ENCODE results near the gene MAGEC2.

The MAGEC2 gene, protein sequence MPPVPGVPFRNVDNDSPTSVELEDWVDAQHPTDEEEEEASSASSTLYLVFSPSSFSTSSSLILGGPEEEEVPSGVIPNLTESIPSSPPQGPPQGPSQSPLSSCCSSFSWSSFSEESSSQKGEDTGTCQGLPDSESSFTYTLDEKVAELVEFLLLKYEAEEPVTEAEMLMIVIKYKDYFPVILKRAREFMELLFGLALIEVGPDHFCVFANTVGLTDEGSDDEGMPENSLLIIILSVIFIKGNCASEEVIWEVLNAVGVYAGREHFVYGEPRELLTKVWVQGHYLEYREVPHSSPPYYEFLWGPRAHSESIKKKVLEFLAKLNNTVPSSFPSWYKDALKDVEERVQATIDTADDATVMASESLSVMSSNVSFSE

GRCh38 chrX:142204522-142205433 is at the start of gene MAGEC2:
MAGEC2 (minus strand) TSS chrX:142205290; CDS start chrX:142203987, 1,303 bp downstream.
- TF ChIP-seq ZNF274 (IDR thresholded peaks at IDR 0.05; ENCODE audit: low read depth, low read length): no peak

DNA sequence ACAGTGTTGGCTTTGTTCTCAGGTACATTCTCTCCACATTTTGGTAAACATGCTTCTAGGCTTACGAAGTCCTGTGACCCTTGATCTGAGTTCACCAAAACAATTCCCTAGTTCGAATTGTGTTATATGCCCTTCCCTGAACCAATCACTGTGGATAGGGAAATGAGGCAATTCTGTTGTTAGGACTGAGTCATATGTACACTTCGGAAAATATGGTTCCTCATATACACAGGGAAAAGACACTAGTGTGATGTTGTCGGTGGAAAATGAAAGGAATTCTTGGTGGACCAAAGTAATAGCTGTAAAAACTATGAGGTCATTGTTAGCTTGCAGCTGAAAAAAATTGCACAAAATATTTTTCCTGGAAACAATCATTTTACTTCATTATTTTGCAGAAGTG is 46.6 kb upstream of the MAGEC2 start:
- TF ChIP-seq ZNF274 (IDR thresholded peaks at IDR 0.05; ENCODE audit: low read depth, low read length): no peak

More at GRCh38 chrX:142204522-142205433, at the start of gene MAGEC2:
- H3K4me3 ChIP-seq (ENCODE audit: low read length): no peak within 1 kb of the TSS

DNA sequence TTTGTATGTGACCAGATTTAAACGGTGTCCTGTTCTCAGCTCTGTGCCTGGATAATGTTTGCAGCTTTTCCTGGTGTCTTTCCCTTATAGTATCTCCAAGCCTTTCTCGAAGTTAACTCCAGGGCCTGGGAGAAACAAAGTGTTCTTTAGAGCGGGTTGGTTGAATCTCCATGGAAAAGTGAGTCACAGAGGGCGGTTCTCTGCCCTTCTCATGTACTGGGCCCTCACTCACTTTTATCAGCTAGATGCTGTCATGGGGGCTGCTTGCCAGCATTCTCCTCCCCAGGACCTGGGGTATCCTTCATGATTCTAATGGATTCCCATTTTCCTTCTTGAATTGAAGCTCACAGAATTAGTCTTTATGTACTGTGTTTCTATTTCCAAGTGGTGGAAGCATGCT is 46.1 kb upstream of the MAGEC2 start:
- TF ChIP-seq ZNF274 (IDR thresholded peaks at IDR 0.05; ENCODE audit: low read depth, low read length): no peak
- no peak overlapping the region for H3K4me3 ChIP-seq (ENCODE audit: low read length)

More for the DNA sequence above, 46.6 kb upstream of the MAGEC2 start:
- no peak overlapping the region for H3K4me3 ChIP-seq (ENCODE audit: low read length)

GRCh38 chrX:142250502-142250901 is 45.4 kb upstream of the MAGEC2 start:
- H3K4me3 ChIP-seq (ENCODE audit: low read length): no peak overlapping the region
- no peak for TF ChIP-seq ZNF274 (IDR thresholded peaks at IDR 0.05; ENCODE audit: low read depth, low read length)

GRCh38 chrX:142249721-142250120 is 44.6 kb upstream of the MAGEC2 start:
- TF ChIP-seq ZNF274 (IDR thresholded peaks at IDR 0.05; ENCODE audit: low read depth, low read length): no peak
- H3K4me3 ChIP-seq (ENCODE audit: low read length): no peak overlapping the region

DNA sequence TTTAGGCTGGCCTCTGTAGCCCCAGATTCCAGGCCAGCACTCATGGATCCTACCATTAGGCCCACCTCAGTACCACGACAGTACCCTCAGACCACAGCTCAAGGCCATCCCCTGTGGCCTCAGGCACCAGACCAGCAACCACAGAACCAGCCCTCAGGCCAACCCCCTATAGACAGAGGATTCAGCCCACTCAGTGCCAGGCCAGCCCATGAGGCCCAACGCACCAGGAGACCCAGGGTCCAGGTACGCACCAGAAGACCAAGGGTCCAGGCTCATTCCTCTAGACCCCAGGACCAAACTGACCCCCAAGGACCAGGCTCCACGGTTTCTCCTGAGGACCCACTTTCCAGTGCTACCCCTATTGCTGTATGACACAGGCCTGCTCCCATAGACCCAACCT is 39.5 kb upstream of the MAGEC2 start:
- no peak overlapping the region for H3K4me3 ChIP-seq (ENCODE audit: low read length)
- TF ChIP-seq ZNF274 (IDR thresholded peaks at IDR 0.05; ENCODE audit: low read depth, low read length): no peak

DNA sequence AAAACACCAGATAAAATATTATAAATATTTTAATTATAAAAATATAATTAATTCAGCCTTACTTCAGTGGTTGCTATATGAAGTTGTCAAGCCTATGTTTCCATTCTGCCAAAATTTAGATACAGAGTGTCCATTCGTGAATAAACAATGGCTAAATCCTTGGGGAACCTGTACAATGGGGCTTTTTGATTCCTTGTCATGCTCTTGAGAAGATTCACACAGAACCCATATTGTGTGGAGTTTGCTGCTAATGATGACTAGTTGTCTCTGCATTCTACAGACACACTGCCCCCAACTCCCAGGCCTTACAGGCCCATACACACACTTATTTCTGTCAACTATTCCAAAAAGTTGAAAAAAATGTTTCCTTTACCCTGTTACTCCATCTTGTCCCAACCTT is 33.4 kb upstream of the MAGEC2 start:
- no peak overlapping the region for H3K4me3 ChIP-seq (ENCODE audit: low read length)
- no peak for TF ChIP-seq ZNF274 (IDR thresholded peaks at IDR 0.05; ENCODE audit: low read depth, low read length)

DNA sequence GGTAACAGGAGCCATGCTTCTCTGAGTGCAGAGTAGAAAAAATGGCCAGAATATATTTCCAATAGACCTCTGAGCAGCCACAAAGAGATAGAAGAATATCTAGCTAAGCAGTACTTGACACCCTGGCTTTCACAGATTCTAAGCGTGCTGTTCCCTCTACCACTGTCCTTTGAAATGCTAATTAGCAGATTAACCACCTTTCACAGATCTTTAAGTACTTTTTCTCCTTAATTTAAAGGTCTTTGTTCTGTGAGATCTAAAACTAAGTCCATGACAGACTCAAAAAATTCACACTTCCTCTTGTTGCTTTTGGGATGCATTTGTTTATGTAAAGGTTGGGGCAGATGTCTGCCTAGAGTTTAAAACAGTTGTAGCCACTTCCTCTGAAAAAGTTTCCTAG is 28.3 kb upstream of the MAGEC2 start:
- no peak for TF ChIP-seq ZNF274 (IDR thresholded peaks at IDR 0.05; ENCODE audit: low read depth, low read length)
- no peak overlapping the region for H3K4me3 ChIP-seq (ENCODE audit: low read length)

DNA sequence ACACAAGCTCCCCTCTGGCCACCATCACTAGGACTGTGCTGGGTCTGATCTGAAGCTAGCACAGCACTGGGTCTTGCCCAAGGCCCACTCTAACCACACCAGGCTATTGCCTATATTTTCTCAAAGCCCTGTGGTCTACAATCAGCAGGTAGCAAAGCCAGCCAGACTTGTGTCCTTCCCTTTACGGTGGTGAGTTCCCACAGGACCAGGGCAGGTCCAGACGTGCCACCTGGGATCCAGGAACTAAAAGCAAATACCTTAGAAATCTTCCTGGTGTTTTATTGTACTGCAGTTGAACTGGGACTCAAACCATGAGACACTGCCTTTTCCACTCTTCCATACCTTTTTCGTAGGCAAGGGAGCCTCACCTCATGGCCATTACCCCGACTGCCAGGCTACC is 9.0 kb upstream of the MAGEC2 start:
- TF ChIP-seq ZNF274 (IDR thresholded peaks at IDR 0.05; ENCODE audit: low read depth, low read length): no peak

GRCh38 chrX:142201113-142201512 is 4.0 kb downstream of the MAGEC2 start:
- TF ChIP-seq ZNF274 (IDR thresholded peaks at IDR 0.05; ENCODE audit: low read depth, low read length): no peak

More for the DNA sequence above, 9.0 kb upstream of the MAGEC2 start:
- H3K4me3 ChIP-seq (ENCODE audit: low read length): no peak overlapping the region

GRCh38 chrX:142186103-142186502 is 19.0 kb downstream of the MAGEC2 start:
- no peak for TF ChIP-seq ZNF274 (IDR thresholded peaks at IDR 0.05; ENCODE audit: low read depth, low read length)
- no peak overlapping the region for H3K4me3 ChIP-seq (ENCODE audit: low read length)

More at GRCh38 chrX:142201113-142201512, 4.0 kb downstream of the MAGEC2 start:
- no peak overlapping the region for H3K4me3 ChIP-seq (ENCODE audit: low read length)

DNA sequence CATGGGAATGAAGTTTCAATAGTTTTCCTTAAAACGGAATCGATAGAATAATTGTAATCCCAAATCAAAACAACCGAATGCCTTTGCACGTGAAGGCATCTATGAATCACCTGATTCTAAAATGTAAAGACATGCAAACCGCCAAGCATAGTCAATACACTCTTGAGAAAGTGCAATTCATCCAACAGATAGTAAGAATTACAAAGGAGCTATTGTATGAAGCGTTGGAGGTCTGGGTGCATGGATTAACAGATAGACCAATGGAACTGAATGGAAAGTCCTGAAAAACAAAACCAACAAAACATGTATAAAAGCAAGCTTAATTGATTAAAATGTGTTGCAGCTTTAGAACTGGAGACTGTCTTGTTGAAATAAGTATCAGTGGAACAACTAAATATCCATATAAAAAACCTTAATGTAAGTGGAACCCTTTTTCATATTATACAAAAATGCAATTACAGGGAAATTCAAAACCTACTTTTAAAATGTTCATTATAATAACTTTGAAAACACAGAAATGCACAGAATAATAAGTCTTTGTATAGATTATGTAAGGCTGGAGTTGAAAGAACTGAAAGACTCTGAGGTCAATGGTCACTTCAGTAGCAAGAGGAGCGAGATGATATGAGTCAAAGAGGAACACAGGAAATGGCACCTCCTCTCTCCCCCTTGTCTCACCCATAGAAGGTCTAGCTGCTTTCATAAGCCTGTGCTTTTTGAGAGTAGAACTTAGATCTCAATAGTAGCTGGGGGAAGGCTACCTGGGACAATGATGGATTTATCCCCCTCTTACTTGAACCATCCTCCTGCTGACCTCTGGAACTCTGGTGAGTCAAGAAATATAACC is 20.1 kb downstream of the MAGEC2 start:
- no peak overlapping the region for H3K4me3 ChIP-seq (ENCODE audit: low read length)
- no peak for TF ChIP-seq ZNF274 (IDR thresholded peaks at IDR 0.05; ENCODE audit: low read depth, low read length)

- no peak overlapping the region for H3K4me3 ChIP-seq (ENCODE audit: low read length)
Observed at GRCh38 chrX:142156567-142156966, 48.5 kb downstream of the MAGEC2 start.

More at GRCh38 chrX:142156567-142156966, 48.5 kb downstream of the MAGEC2 start:
- TF ChIP-seq ZNF274 (IDR thresholded peaks at IDR 0.05; ENCODE audit: low read depth, low read length): no peak
